ENCODE measurements around the gene PAQR7.

GRCh38 chr1:25889470-25889869 is 14.0 kb upstream of the PAQR7 start:
- TF ChIP-seq REST (IDR thresholded peaks at IDR 0.05; ENCODE audit: insufficient replicate concordance, low read depth) (no peak), POLR2AphosphoS5 (IDR thresholded peaks at IDR 0.05; ENCODE audit: low read depth) (no peak), CTCF (IDR thresholded peaks at IDR 0.05; ENCODE audit: insufficient read depth, low read length) (no peak), GABPA (IDR thresholded peaks at IDR 0.05; ENCODE audit: low read depth) (no peak)
